Endodermal cell (in vitro differentiated cells): ENCODE data around the gene TMEM129. TPM values are rescaled to one million over a fixed set of nuclear protein-coding genes. Genes with fewer than 3 reads are reported as not detected.

ENCODE experiments used
- DNase-seq: peaks from one replicate; pipeline ENCODE4 v3.0.0-alpha.2; 2017
- H3K27ac ChIP-seq: 2 replicates; pipeline ENCODE4 v1.5.1; 2013; ENCODE audit warnings: mild to moderate bottlenecking, low read depth, low read length, moderate library complexity
- H3K27me3 ChIP-seq: 2 replicates; pipeline ENCODE4 v1.6.1; 2013; ENCODE audit warnings: mild to moderate bottlenecking, low read length, moderate library complexity; ENCODE audit not compliant: insufficient read depth, control insufficient read depth, poor library complexity, severe bottlenecking
- H3K36me3 ChIP-seq: 2 replicates; pipeline ENCODE4 v1.7.0; 2013; ENCODE audit warnings: mild to moderate bottlenecking, low read length, moderate library complexity; ENCODE audit not compliant: control insufficient read depth, insufficient read depth
- H3K4me1 ChIP-seq: one replicate; pipeline ENCODE4 v1.7.0; 2013; ENCODE audit warnings: low read length; ENCODE audit not compliant: control insufficient read depth, insufficient read depth
- H3K4me3 ChIP-seq: 2 replicates; pipeline ENCODE4 v1.5.1; 2013; ENCODE audit warnings: mild to moderate bottlenecking, low read length, moderate library complexity
- H3K9ac ChIP-seq: 2 replicates; pipeline ENCODE4 v1.6.1; 2013; ENCODE audit warnings: mild to moderate bottlenecking, low read length, moderate library complexity; ENCODE audit not compliant: poor library complexity, severe bottlenecking; ENCODE audit errors: extremely low read depth
- H3K9me3 ChIP-seq: 2 replicates; pipeline ENCODE4 v1.6.1; 2013; ENCODE audit warnings: mild to moderate bottlenecking, low read length, moderate library complexity; ENCODE audit not compliant: control insufficient read depth
- H3K27ac Mint-ChIP-seq: 2 replicates; pipeline ENCODE4 v1.8.0; 2020; ENCODE audit warnings: mixed read lengths
- H3K27me3 Mint-ChIP-seq: 2 replicates; pipeline ENCODE4 v1.8.0; 2021; ENCODE audit warnings: mild to moderate bottlenecking, mixed read lengths; ENCODE audit not compliant: insufficient read depth
- H3K36me3 Mint-ChIP-seq: 2 replicates; pipeline ENCODE4 v1.8.0; 2020; ENCODE audit warnings: low read depth, mixed read lengths
- H3K4me1 Mint-ChIP-seq: 2 replicates; pipeline ENCODE4 v1.8.0; 2020; ENCODE audit warnings: mixed read lengths
- H3K4me3 Mint-ChIP-seq: 2 replicates; pipeline ENCODE4 v1.8.0; 2020; ENCODE audit warnings: mild to moderate bottlenecking, moderate library complexity, mixed read lengths
- H3K9me3 Mint-ChIP-seq: 2 replicates; pipeline ENCODE4 v1.8.0; 2020; ENCODE audit warnings: mild to moderate bottlenecking, mixed read lengths
- CTCF ChIP-seq: fragments of 200-600 bp; sonication (generic); conservative IDR thresholded peaks from 2 replicates; pipeline ENCODE4 v1.5.0; 2021; ENCODE audit warnings: antibody characterized with exemption, mild to moderate bottlenecking
- WGBS, 2 experiments: methylation state at CpG; one replicate each; pipeline versions ENCODE4 v1.1.5 to v1.1.7; 2013; ENCODE audit warnings: missing lambda C conversion rate in 2 of 2, mixed read lengths in 1 of 2; ENCODE audit not compliant: insufficient coverage in 1 of 2, insufficient read length in 1 of 2; 5-methylcytosine and 5-hydroxymethylcytosine counted together
- total RNA-seq, 2 donors: library from RNA; stranded (reverse); fragmentation: NEBNext Ultra II Directional in 1 of 2; extraction: Animal tissue kit (Norgen Biotek cat#: 25700) in 1 of 2; gene quantifications; 2 replicates in 1 of 2; 3 replicates in 1 of 2; pipeline ENCODE4 v1.2.1, GENCODE V29; 2021

TMEM129 gene
- total RNA-seq, 2 donors from 2014 or later = 33.6 to 41.7 TPM

DNA sequence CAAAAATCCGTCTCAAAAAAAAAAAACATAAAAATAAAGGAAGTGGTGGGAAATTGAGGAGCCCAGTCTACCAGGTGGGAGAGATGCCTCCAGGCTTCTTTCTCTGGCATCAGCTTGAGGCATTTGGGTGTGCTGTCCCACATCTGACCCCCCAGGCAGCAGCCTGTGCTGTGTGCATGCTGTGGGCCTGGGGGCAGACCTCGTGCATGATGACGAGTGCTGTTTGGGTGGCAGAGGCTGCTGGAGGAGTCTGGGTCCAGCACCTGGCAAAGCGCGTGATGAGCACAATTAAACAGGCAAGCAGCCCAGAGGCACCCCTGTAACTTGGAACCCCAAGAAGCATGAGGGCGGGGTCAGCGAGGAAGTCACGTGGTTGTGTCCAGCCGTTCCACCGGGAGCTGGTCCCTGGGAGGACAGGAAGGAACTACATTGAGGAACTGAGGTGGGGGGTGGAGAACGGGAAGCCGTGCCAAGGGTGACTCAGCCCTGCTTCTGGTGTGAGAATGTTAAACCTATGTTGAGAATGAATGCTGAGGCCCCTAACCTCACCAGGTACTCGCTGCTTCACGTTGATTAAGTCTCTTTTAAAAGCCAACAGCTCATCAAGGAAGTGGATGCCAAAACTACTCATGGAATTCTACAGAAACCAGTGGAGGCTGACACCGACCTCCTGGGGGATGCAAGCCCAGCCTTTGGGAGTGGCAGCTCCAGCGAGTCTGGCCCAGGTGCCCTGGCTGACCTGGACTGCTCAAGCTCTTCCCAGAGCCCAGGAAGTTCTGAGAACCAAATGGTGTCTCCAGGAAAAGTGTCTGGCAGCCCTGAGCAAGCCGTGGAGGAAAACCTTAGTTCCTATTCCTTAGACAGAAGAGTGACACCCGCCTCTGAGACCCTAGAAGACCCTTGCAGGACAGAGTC is 6.3 kb upstream of the TMEM129 start:
- H3K4me1 Mint-ChIP-seq = peaks cover 14% of the 10 kb centered on the region
- no peak for TF ChIP-seq CTCF
- 90 to 92% methylated on average over 16 to 18 of the region's 18 CpGs for WGBS, 2 experiments
- Histone ChIP-seq H3K36me3 (peaks cover 81% of the 10 kb centered on the region), H3K9ac (no peak overlapping the region), H3K9me3 (no peaks in the 10 kb centered on the region), H3K4me3 (no peak overlapping the region), H3K4me1 (no peaks in the 10 kb centered on the region), H3K27ac (no peak overlapping the region), H3K27me3 (no peaks in the 10 kb centered on the region)
- H3K4me3 Mint-ChIP-seq = no peak overlapping the region
- DNase-seq = no peak
- peaks cover 59% of the 10 kb centered on the region for H3K36me3 Mint-ChIP-seq
- peak overlapping the region; percentile 44 for H3K27ac Mint-ChIP-seq
- no peaks in the 10 kb centered on the region for H3K27me3 Mint-ChIP-seq
- H3K9me3 Mint-ChIP-seq = no peaks in the 10 kb centered on the region

GRCh38 chr4:1726146-1726934 is 5.2 kb upstream of the TMEM129 start:
- peak overlapping the region; percentile 86 for H3K27ac Mint-ChIP-seq
- 71 to 72% methylated on average over 13 to 17 of the region's 17 CpGs for WGBS, 2 experiments
- DNase-seq = peak; percentile 98
- peaks cover 73% of the 10 kb centered on the region for H3K36me3 ChIP-seq
- H3K4me3 ChIP-seq = no peak overlapping the region
- H3K9ac ChIP-seq = no peak overlapping the region
- H3K36me3 Mint-ChIP-seq = peaks cover 52% of the 10 kb centered on the region
- no peaks in the 10 kb centered on the region for H3K9me3 Mint-ChIP-seq
- H3K27me3 Mint-ChIP-seq = no peaks in the 10 kb centered on the region
- peaks cover 19% of the 10 kb centered on the region for H3K4me1 Mint-ChIP-seq
- H3K9me3 ChIP-seq = no peaks in the 10 kb centered on the region
- no peak overlapping the region for H3K4me3 Mint-ChIP-seq
- no peaks in the 10 kb centered on the region for H3K27me3 ChIP-seq
- no peak overlapping the region for H3K27ac ChIP-seq
- peak; percentile 99 for TF ChIP-seq CTCF
- H3K4me1 ChIP-seq = no peaks in the 10 kb centered on the region

DNA sequence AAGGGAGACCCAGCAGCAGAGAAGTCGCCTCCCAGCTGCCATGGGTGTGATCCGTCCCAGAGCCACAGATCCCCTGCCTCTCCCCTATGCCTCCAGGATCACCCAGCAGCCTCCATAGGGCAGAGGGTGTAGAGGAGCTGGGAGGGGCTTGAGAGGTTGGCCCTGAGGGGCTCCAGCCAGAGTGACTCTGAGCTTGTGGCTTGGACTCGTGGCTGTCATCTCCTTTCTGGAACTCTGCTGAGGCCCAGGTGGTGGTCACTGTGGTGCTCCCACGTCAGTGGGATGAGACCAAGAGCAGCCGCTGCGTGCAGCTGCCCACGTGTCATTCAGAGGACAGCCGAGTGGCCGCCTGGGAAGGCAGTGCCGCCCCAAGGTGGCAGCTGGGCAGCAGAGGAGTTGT is 4.4 kb upstream of the TMEM129 start:
- 87 to 93% methylated on average over 6 to 10 of the region's 10 CpGs for whole genome bisulfite sequencing, 2 experiments
- H3K27ac ChIP-seq = no peak overlapping the region
- no peak for TF ChIP-seq CTCF
- Mint-ChIP-seq H3K4me3 (no peak overlapping the region), H3K9me3 (no peaks in the 10 kb centered on the region), H3K27me3 (no peaks in the 10 kb centered on the region), H3K4me1 (peaks cover 19% of the 10 kb centered on the region), H3K27ac (peak overlapping the region; percentile 41), H3K36me3 (peaks cover 45% of the 10 kb centered on the region)
- H3K4me1 ChIP-seq = no peaks in the 10 kb centered on the region
- H3K9me3 ChIP-seq = no peaks in the 10 kb centered on the region
- no peak overlapping the region for H3K9ac ChIP-seq
- DNase-seq = no peak
- H3K4me3 ChIP-seq = no peak overlapping the region
- peaks cover 65% of the 10 kb centered on the region for H3K36me3 ChIP-seq
- H3K27me3 ChIP-seq = no peaks in the 10 kb centered on the region
